Calu3 (cell line): ENCODE results near the gene MPO. TPM values are rescaled to one million over a fixed set of nuclear protein-coding genes. Genes with fewer than 3 reads are reported as not detected.

ENCODE experiments used
- BruUV-seq: library from RNA; stranded (reverse); fragments of 400-500 nt; replicated peaks from 2 replicates; lab custom pipeline; 2021; lab: Mats Ljungman, UMichigan
- CTCF ChIA-PET: fragments of 300-600 bp; sonication (Branson Sonifier 250); formaldehyde crosslinking; loops from one replicate; lab custom pipeline; 2022; ENCODE audit warnings: antibody characterized with exemption; lab: Charles Lee
- DNase-seq: peaks from one replicate; pipeline ENCODE4 v3.0.0; 2022
- H3K27ac Mint-ChIP-seq: one replicate; pipeline ENCODE4 v1.8.0; 2022; ENCODE audit warnings: mixed read lengths; ENCODE audit not compliant: unreplicated experiment
- H3K27me3 Mint-ChIP-seq: one replicate; pipeline ENCODE4 v1.8.0; 2022; ENCODE audit warnings: mixed read lengths; ENCODE audit not compliant: unreplicated experiment
- H3K36me3 Mint-ChIP-seq: one replicate; pipeline ENCODE4 v1.8.0; 2022; ENCODE audit warnings: mild to moderate bottlenecking, moderate library complexity, mixed read lengths; ENCODE audit not compliant: insufficient read depth, unreplicated experiment
- H3K4me1 Mint-ChIP-seq: one replicate; pipeline ENCODE4 v1.8.0; 2022; ENCODE audit warnings: mild to moderate bottlenecking, low read depth, mixed read lengths; ENCODE audit not compliant: unreplicated experiment
- H3K4me3 Mint-ChIP-seq: one replicate; pipeline ENCODE4 v1.8.0; 2022; ENCODE audit warnings: mild to moderate bottlenecking, low read depth, moderate library complexity, mixed read lengths; ENCODE audit not compliant: unreplicated experiment
- H3K9me3 Mint-ChIP-seq: one replicate; pipeline ENCODE4 v1.8.0; 2022; ENCODE audit warnings: low read depth, mixed read lengths; ENCODE audit not compliant: unreplicated experiment
- CTCF ChIP-seq: fragments of 200-600 bp; IDR thresholded peaks from one replicate; pipeline ENCODE4 v1.8.0; 2022; ENCODE audit warnings: antibody characterized with exemption; ENCODE audit not compliant: unreplicated experiment
- intact Hi-C: fragments of 100-400 bp; cut with micrococcal nuclease; formaldehyde crosslinking; loops from one replicate; pipeline ENCODE4 v1.10.0; 2022; ENCODE audit not compliant: unreplicated experiment
- total RNA-seq: library from RNA; stranded (reverse); gene quantifications from 2 replicates; pipeline ENCODE4 v1.2.3, GENCODE V29; 2022

MPO gene
- total RNA-seq, 1 experiment from 2014 or later: not detected

- intact Hi-C loops: no loop called here
- TF ChIP-seq CTCF: no peak
- Mint-ChIP-seq H3K27ac (no peak overlapping the region), H3K4me1 (no peaks in the 10 kb centered on the region), H3K9me3 (no peaks in the 10 kb centered on the region), H3K27me3 (peaks cover 84% of the 10 kb centered on the region), H3K36me3 (no peaks in the 10 kb centered on the region), H3K4me3 (no peak overlapping the region)
- BruUV-seq: no TSS peak
- CTCF ChIA-PET: interaction anchor here (1.0 kb wide), 1 partner anchor 95 kb away, joined by 3 read pairs; the partner anchor contains the start of gene RNF43
- DNase-seq: no peak
Measured at GRCh38 chr17:58322581-58323185, 41.9 kb upstream of the MPO start.

GRCh38 chr17:58321571-58322525 is 41.1 kb upstream of the MPO start:
- TF ChIP-seq CTCF: no peak
- Mint-ChIP-seq H3K27me3 (peaks cover 84% of the 10 kb centered on the region), H3K4me3 (no peak overlapping the region), H3K36me3 (no peaks in the 10 kb centered on the region), H3K27ac (no peak overlapping the region), H3K9me3 (no peaks in the 10 kb centered on the region), H3K4me1 (no peaks in the 10 kb centered on the region)
- intact Hi-C loops: no loop called here
- BruUV-seq: no TSS peak
- DNase-seq: no peak
- CTCF ChIA-PET: interaction anchor here (1.0 kb wide), 1 partner anchor 96 kb away, joined by 3 read pairs; the partner anchor contains the start of gene RNF43

- DNase-seq: no peak
- peaks cover 80% of the 10 kb centered on the region for H3K27me3 Mint-ChIP-seq
- TF ChIP-seq CTCF: no peak
- H3K9me3 Mint-ChIP-seq: no peaks in the 10 kb centered on the region
- H3K4me3 Mint-ChIP-seq: no peak overlapping the region
- CTCF ChIA-PET: no interaction called here
- intact Hi-C loops: no loop called here
- H3K27ac Mint-ChIP-seq: no peak overlapping the region
- BruUV-seq: no TSS peak
- no peaks in the 10 kb centered on the region for H3K4me1 Mint-ChIP-seq
- H3K36me3 Mint-ChIP-seq: no peaks in the 10 kb centered on the region
Measured at GRCh38 chr17:58320570-58321323, 40.0 kb upstream of the MPO start.

GRCh38 chr17:58320163-58320558 is 39.4 kb upstream of the MPO start:
- CTCF ChIA-PET: no interaction called here
- H3K27ac Mint-ChIP-seq: no peak overlapping the region

More at GRCh38 chr17:58320163-58320558, 39.4 kb upstream of the MPO start:
- TF ChIP-seq CTCF: no peak
- Mint-ChIP-seq H3K9me3 (no peaks in the 10 kb centered on the region), H3K4me1 (no peaks in the 10 kb centered on the region), H3K36me3 (no peaks in the 10 kb centered on the region), H3K4me3 (no peak overlapping the region), H3K27me3 (peaks cover 80% of the 10 kb centered on the region)
- intact Hi-C loops: no loop called here
- no TSS peak for BruUV-seq
- no peak for DNase-seq
